Hepatocyte (in vitro differentiated cells): Measurements from ENCODE around the gene IBSP. TPM values are rescaled to one million over a fixed set of nuclear protein-coding genes. Genes with fewer than 3 reads are reported as not detected.

ENCODE experiments used
- DNase-seq: peaks from one replicate; pipeline ENCODE4 v3.0.0-alpha.2; 2016; ENCODE audit warnings: low spot score
- H2AFZ ChIP-seq: fragments of 200-600 bp; sonication (generic); 2 replicates; pipeline ENCODE4 v1.6.0; 2016; ENCODE audit warnings: antibody characterized with exemption, mild to moderate bottlenecking
- H3K27ac ChIP-seq: fragments of 200-600 bp; sonication (generic); 2 replicates; pipeline ENCODE4 v1.5.1; 2016; ENCODE audit warnings: mild to moderate bottlenecking
- H3K27me3 ChIP-seq: fragments of 200-600 bp; sonication (generic); 2 replicates; pipeline ENCODE4 v1.6.1; 2016
- H3K36me3 ChIP-seq: fragments of 200-600 bp; sonication (generic); replicated peaks from 2 replicates; pipeline ENCODE4 v1.5.1; 2016; ENCODE audit warnings: low read depth; ENCODE audit not compliant: insufficient read depth
- H3K4me1 ChIP-seq: fragments of 200-600 bp; sonication (generic); 2 replicates; pipeline ENCODE4 v1.5.1; 2016; ENCODE audit warnings: mild to moderate bottlenecking, moderate library complexity; ENCODE audit not compliant: insufficient read depth
- H3K4me2 ChIP-seq: fragments of 200-600 bp; sonication (generic); 2 replicates; pipeline ENCODE4 v1.6.0; 2016
- H3K4me3 ChIP-seq: fragments of 200-600 bp; sonication (generic); 2 replicates; pipeline ENCODE4 v1.5.1; 2016; ENCODE audit warnings: mild to moderate bottlenecking
- H3K79me2 ChIP-seq: fragments of 200-600 bp; sonication (generic); 2 replicates; pipeline ENCODE4 v1.6.0; 2017; ENCODE audit warnings: mild to moderate bottlenecking
- H3K9me2 ChIP-seq: fragments of 200-600 bp; sonication (generic); replicated peaks from 2 replicates; pipeline ENCODE4 v1.6.0; 2017; ENCODE audit warnings: mild to moderate bottlenecking; ENCODE audit not compliant: insufficient read depth
- H3K9me3 ChIP-seq: fragments of 200-600 bp; sonication (generic); 2 replicates; pipeline ENCODE4 v1.5.1; 2016; ENCODE audit warnings: low read depth, mild to moderate bottlenecking
- H4K20me1 ChIP-seq: fragments of 200-600 bp; sonication (generic); 2 replicates; pipeline ENCODE4 v1.6.0; 2016; ENCODE audit warnings: mild to moderate bottlenecking; ENCODE audit not compliant: insufficient read depth, poor library complexity, severe bottlenecking
- CTCF ChIP-seq: fragments of 200-600 bp; sonication (generic); IDR thresholded peaks from 2 replicates; pipeline ENCODE4 v1.5.1; 2016; ENCODE audit warnings: antibody characterized with exemption, mild to moderate bottlenecking; ENCODE audit not compliant: poor library complexity
- EZH2 ChIP-seq: fragments of 200-600 bp; sonication (generic); IDR thresholded peaks from 2 replicates; pipeline ENCODE4 v1.6.1; 2016; ENCODE audit warnings: antibody characterized with exemption, mild to moderate bottlenecking, borderline replicate concordance
- EZH2phosphoT487 ChIP-seq: fragments of 200-600 bp; sonication (generic); IDR thresholded peaks from one replicate; pipeline ENCODE4 v1.6.1; 2018; ENCODE audit warnings: antibody characterized with exemption, mild to moderate bottlenecking, low read depth, moderate library complexity; ENCODE audit not compliant: unreplicated experiment, severe bottlenecking
- WGBS: methylation state at CpG from one replicate; pipeline ENCODE4 v1.1.6; 2016; ENCODE audit warnings: low lambda C conversion rate; ENCODE audit errors: missing lambda C conversion rate; 5-methylcytosine and 5-hydroxymethylcytosine counted together
- polyA plus RNA-seq: library from polyadenylated mRNA; unstranded; fragments of >200 nt; fragmentation: Nextera tagmentation; extraction: Ambion mirVana; gene quantifications from 2 replicates; pipeline ENCODE4 v1.2.1, GENCODE V29; 2016
- total RNA-seq: library from RNA; depleted of rRNA; stranded (reverse); fragments of >200 nt; gene quantifications from 2 replicates; pipeline ENCODE4 v1.2.3, GENCODE V29; 2014

IBSP gene
- total and polyA plus RNA-seq, 2 experiments from 2014 or later = 0.07 to 0.12 TPM

GRCh38 chr4:87835197-87835596 lies 35.8 kb downstream of the IBSP start:
- Histone ChIP-seq H3K79me2 (no peaks in the 10 kb centered on the region), H3K4me1 (no peaks in the 10 kb centered on the region), H2AFZ (no peak overlapping the region), H3K9me3 (no peaks in the 10 kb centered on the region), H3K4me3 (no peak overlapping the region), H4K20me1 (no peaks in the 10 kb centered on the region), H3K27ac (no peak overlapping the region), H3K27me3 (no peaks in the 10 kb centered on the region), H3K4me2 (no peak overlapping the region), H3K9me2 (no peaks in the 10 kb centered on the region), H3K36me3 (no peaks in the 10 kb centered on the region)
- no peak for DNase-seq
- WGBS = 90% methylated on average over 2 of the region's 2 CpGs
- TF ChIP-seq EZH2phosphoT487 = no peak
- no peak for TF ChIP-seq EZH2
- no peak for TF ChIP-seq CTCF

DNA sequence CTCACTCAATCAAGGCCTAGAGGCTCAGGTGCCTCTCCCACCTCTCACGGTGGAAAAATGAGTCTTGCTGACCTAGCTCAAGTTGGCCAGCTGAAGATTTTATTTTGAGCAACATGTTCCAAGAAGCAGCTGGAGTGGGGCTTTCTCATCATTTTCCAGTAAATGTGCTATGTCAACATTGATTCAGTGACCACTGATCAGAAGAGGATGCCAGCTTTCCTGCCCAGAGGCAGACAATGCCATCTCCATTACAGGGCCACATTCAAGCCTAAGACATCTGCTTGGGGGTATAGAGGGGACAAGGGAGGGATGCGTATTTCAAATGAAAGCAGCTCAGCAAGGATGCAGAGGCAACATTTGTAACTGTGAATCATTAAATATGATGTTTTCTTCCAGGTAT lies 36.4 kb downstream of the IBSP start:
- H3K9me2 ChIP-seq = no peaks in the 10 kb centered on the region
- H3K27ac ChIP-seq = no peak overlapping the region
- H3K79me2 ChIP-seq = no peaks in the 10 kb centered on the region
- no peaks in the 10 kb centered on the region for H3K27me3 ChIP-seq
- H3K9me3 ChIP-seq = no peaks in the 10 kb centered on the region
- H3K4me2 ChIP-seq = no peak overlapping the region
- H2AFZ ChIP-seq = no peak overlapping the region
- no peak overlapping the region for H3K4me3 ChIP-seq
- TF ChIP-seq EZH2phosphoT487 = no peak
- no peak for TF ChIP-seq CTCF
- no peak for TF ChIP-seq EZH2
- no peaks in the 10 kb centered on the region for H4K20me1 ChIP-seq
- no peak for DNase-seq
- 91% methylated on average over 2 of the region's 2 CpGs for WGBS
- H3K4me1 ChIP-seq = no peaks in the 10 kb centered on the region
- no peaks in the 10 kb centered on the region for H3K36me3 ChIP-seq

GRCh38 chr4:87838205-87838604 lies 38.9 kb downstream of the IBSP start:
- no peaks in the 10 kb centered on the region for H3K36me3 ChIP-seq
- WGBS = 82% methylated on average over 6 of the region's 6 CpGs
- no peaks in the 10 kb centered on the region for H3K79me2 ChIP-seq

More at GRCh38 chr4:87838205-87838604, 38.9 kb downstream of the IBSP start:
- Histone ChIP-seq H2AFZ (no peak overlapping the region), H3K4me1 (no peaks in the 10 kb centered on the region), H3K27me3 (no peaks in the 10 kb centered on the region), H3K4me2 (no peak overlapping the region), H3K27ac (no peak overlapping the region), H4K20me1 (no peaks in the 10 kb centered on the region), H3K4me3 (no peak overlapping the region), H3K9me3 (no peaks in the 10 kb centered on the region), H3K9me2 (no peaks in the 10 kb centered on the region)
- no peak for TF ChIP-seq EZH2
- peak; percentile 38 for TF ChIP-seq CTCF
- no peak for DNase-seq
